OCI-LY7 (cell line): ENCODE results near the gene AMPD2.

ENCODE experiments used
- EZH2phosphoT487 ChIP-seq: fragments of 200-600 bp; sonication (generic); IDR thresholded peaks from 2 replicates; pipeline ENCODE4 v1.6.1; 2018; ENCODE audit warnings: low read depth, borderline replicate concordance, mild to moderate bottlenecking, mixed run types, antibody characterized with exemption, low read length, moderate library complexity, mixed read lengths
- TF ChIP-seq, protein P1 (sequence below): fragments of 200-600 bp; sonication (generic); conservative IDR thresholded peaks from 2 replicates; pipeline ENCODE4 v1.5.1; 2014; ENCODE audit warnings: mild to moderate bottlenecking, antibody characterized with exemption, low read length, moderate library complexity, mixed read lengths

DNA sequence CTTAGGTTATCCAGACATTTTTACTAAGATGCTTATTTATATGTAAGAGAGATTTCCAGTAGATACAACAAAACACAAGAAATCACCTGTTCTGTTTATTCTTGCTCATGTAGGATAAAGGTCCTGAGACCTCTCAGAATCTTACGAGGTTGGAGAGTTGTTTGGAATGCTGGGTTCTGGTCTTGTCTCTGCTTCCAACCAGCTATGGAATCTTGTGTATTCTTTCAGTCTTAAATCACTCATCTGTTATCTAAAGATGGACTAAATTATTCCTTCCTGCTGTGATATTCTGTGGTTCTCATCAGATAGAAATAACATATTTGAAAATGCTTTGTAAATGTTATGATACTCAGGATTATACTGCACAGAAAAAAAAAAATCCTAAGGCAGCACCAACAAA lies 21.5 kb upstream of the AMPD2 start:
- TF ChIP-seq, protein P1, sequence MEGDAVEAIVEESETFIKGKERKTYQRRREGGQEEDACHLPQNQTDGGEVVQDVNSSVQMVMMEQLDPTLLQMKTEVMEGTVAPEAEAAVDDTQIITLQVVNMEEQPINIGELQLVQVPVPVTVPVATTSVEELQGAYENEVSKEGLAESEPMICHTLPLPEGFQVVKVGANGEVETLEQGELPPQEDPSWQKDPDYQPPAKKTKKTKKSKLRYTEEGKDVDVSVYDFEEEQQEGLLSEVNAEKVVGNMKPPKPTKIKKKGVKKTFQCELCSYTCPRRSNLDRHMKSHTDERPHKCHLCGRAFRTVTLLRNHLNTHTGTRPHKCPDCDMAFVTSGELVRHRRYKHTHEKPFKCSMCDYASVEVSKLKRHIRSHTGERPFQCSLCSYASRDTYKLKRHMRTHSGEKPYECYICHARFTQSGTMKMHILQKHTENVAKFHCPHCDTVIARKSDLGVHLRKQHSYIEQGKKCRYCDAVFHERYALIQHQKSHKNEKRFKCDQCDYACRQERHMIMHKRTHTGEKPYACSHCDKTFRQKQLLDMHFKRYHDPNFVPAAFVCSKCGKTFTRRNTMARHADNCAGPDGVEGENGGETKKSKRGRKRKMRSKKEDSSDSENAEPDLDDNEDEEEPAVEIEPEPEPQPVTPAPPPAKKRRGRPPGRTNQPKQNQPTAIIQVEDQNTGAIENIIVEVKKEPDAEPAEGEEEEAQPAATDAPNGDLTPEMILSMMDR = no peak
- TF ChIP-seq EZH2phosphoT487 = no peak
